ENCODE data around the gene DNAJC6.

- no peak for TF ChIP-seq EZH2 (IDR thresholded peaks at IDR 0.05)
- TF ChIP-seq POLR2AphosphoS5 (IDR thresholded peaks at IDR 0.05; ENCODE audit: borderline replicate concordance, low read depth, low read length), result no peak
- no peak for TF ChIP-seq FOXP2 (optimal IDR thresholded peaks at IDR 0.05; ENCODE audit: control extremely low read depth, extremely low read length, insufficient read depth)
Observed at GRCh38 chr1:65418522-65419185, 109.3 kb downstream of the DNAJC6 start.
